ENCODE results near the gene CDC5L.

- TF ChIP-seq CTCF (IDR thresholded peaks at IDR 0.05), result no peak
- no peak for TF ChIP-seq POLR2A (IDR thresholded peaks at IDR 0.05)
Measured at GRCh38 chr6:44375071-44375470, 12.4 kb upstream of the CDC5L start.
